GM20431 (cell line): ENCODE data around the gene TBX10.
"Not testable (repeated sequence)": the region's sequence is repeated elsewhere in the genome, so short reads cannot be mapped to it uniquely, and the experiment has no call there.

Experiments
- in situ Hi-C: fragments of 300-500 bp; cut with MseI, MboI; formaldehyde crosslinking; loops from one replicate; pipeline ENCODE4 v1.15.0; 2020; ENCODE audit warnings: low sequenced_read_pairs; ENCODE audit not compliant: unreplicated experiment

Gene TBX10

DNA sequence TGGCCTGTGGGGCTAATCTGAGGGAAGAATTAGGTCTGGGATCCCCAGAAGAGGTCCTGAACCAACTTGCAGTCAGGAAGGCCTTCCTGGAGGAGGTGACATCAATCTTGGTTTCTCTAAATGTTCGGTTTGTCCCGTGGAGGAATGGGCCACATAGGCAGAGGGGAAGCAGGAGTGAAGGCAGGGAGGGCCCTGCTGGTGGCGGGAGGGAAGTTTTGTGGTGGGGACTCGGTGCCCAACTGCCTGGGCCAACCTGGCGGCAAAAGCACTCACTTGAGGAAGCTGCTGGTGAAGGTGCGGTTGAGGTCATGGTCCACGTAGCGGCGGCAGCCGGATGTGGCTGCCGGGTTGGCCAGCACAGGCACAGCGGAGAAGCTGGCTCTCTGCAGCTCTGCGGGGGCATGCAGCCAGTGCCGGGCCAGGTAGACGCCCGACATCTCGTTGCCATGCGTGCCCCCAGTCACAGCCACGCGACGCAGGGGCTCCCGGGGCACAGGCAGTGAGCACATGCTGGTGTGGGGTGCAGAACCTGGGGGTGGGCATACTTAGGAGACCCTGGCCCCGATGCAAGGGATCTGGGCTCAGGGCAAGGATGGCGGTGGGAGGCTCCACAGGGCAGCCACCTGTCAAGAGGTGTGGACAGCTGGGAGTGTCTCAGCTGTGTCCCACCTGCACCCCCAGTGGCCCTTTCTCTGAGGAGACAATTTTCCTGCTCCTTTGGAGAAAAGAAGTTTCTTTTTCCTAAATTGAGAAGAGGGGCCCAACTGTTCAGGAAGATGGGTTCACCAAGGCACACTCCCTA, 7.2 kb upstream of the TBX10 start:
- in situ Hi-C loops = no loop called here

DNA sequence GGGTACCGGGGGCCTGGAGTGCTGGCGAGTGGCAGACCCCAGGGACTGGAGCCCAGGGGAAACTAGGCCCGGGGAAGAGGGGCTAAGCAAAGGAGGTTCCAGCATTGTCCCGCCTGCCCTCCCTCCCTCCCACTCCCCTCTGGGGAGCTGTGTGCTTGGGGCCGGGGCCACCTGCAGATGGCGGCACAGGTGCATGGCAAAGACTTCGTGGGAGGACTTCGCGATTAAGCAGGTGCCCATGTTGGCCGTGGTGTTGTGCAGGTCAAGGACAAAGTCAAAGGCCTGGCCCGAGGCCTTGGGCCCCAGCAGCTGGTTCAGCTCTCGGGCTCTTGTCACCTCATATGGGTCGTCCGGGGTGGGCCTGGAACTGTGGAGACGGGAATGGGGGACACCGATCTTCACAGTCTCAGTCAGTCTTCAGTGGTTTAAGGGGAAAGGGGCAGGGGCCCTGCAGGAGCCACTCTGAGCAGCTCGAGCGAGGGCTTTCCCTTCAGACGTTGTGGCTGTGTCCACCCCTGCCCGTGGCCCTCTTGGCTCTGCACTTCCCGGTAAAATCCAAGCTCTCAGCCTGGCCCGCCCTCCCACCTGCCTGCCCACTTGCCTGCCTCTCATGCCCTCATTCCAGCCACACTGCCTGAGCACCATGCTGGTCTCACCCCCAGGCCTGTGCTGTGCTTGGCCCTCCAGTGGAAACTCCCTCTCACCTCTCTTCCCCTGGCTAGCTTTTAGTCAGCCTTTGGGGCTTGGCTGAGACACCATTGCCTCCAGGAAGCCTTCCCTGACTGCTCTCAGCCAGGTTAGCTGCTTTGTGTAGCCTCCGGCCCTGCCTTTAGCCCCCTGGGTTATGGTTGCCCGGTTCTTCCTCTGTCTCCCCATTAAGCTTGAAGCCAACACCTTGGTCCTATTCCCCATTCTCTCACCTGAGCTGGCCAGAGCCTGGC, 6.2 kb upstream of the TBX10 start:
- in situ Hi-C loops = no loop called here

DNA sequence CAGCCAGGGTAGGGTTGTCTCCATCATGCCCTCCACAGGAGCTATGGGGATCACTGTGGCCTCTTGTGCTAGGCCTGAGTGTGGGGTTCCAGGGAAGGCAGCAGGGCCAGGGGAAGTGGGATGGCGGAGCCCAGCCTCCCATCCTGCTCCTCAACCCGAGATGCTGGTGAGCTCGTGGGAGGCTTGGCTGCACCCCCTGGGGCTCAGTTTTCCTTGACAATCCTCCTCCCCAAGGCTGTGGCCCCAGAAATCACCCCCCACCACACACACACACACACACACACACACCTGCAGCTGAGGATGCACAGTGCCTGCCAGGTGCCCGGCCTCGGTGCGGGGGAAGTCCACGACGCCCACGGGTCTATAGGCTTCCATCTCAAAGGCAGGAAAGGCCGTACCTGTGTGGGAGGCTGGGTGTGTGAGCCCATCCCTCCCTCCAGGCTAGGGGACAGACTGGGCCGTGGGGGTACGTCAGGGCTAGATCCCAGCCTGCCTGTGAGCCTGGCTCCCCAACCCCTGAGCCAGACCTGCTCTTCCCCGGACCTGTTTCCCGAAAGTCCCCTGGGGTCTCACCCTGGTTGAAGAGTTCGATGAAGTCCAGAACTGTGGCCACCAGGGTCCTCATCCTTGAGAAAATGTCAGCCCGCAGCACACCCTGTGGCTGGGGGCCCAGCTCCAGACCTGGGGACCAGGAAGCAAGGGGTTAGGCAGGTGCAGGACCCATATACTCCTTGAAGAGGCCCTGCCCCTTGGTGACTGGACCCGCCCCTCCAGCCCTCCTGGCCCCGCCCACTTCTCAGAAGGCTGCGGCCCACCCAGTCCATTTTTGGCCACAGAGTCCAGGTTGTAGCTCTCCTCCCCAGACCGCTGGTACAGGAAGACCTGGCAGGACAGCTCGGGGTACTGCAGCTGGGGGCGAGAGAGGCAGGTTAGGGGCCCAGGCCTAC, 5.2 kb upstream of the TBX10 start:
- in situ Hi-C loops = no loop called here

DNA sequence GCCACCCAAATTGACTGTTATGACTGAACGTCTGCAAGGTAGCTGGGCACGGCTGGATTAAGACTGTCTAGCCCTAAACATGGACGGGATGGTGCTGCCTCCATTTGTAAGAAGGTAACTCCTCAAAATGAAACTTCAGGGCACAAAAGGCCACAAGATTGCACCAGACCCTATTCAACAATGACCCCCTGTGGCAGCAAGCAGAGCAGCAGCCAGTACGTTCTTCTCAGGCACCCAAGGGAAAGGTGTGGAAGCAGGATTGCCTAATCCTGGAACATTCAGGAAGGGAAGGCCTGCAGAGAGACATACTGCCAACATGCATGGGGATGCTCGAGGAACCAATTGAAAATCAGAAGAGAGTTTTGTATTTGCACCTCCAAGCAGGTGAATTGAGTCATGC, 4.5 kb upstream of the TBX10 start:
- in situ Hi-C loops = no loop called here

DNA sequence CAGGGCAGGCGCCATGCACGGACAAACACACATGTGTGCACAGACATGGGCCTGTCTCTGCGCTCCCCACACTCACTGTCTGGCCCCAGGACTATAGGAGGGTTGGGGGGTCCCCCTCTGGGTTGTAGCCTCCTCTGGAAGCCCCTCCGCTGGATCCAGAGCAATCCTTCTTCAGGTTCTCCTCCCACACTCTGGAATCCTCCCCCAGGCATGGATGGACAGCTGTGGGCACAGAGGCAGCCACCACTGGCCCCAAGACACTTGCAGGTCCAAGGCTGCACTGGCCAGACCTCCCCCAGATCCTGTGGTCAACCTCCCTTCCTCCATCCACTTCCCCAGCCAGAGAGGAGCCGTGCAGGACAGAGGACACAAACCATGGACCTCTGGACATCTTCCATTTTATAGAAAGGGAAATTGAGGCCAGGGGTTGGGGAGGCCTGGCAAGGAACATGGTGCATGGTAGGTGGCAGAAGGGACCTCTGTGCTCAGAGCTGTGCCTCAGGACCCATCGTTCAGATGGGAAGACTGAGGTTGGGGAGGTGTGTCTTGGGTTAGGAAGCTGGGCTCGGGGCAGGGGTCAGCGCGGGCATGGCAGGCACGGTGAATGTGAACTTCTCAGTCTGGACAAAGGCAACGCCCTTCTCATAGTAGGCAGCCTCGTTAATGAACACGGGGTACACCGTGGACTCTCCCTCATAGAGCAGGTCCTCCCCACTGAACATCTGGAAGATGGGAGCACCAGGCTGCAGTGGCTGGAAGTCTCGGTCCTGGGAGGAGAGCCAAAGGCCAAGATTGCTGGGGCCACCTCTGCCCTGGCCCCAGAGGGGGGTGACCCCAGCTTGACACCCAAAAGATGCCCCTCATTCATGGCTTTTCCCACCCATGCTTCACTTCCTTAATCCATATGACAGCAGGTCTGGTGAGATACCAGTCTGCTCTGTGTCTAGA, 2.9 kb upstream of the TBX10 start:
- in situ Hi-C loops = no loop called here

DNA sequence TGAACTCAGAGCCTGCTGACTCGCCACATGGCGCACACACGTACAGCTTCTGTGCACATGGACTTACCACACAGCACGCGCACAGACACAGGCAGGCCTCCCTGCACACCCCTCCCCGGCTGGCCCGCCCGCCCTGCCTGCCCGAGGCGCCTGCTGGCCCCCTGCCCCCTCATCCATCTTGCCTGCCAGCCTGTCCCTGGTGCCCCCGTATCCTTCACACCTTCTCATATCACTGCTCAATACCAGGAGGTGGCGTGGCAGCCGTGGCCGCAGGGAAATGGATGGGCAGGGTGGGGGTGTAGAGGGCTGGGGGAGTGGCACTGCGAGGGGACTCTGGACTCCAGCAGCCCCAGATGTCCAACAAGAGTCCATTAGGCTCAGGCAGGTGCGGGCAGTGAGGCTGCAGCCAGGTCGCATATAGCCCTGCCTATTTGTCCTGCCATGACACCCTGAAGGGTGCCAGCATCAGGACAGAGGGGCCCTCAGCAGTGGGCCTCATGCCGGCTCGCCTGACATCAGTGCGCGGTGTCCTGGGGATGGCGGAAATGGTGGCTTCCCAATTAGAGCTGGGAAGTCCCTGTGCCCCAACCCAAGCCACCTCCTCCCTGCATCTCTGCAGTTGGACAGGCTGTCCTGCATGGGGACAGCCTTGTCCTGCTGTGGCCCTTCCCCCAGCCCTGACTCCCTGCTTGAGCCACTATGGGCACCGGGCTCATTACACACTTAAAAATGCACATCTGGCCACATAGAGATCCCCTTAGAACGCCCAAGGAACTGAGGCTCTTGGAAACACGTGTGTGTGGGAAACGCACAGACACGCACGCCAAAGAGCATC, 2.0 kb upstream of the TBX10 start:
- in situ Hi-C loops = no loop called here

DNA sequence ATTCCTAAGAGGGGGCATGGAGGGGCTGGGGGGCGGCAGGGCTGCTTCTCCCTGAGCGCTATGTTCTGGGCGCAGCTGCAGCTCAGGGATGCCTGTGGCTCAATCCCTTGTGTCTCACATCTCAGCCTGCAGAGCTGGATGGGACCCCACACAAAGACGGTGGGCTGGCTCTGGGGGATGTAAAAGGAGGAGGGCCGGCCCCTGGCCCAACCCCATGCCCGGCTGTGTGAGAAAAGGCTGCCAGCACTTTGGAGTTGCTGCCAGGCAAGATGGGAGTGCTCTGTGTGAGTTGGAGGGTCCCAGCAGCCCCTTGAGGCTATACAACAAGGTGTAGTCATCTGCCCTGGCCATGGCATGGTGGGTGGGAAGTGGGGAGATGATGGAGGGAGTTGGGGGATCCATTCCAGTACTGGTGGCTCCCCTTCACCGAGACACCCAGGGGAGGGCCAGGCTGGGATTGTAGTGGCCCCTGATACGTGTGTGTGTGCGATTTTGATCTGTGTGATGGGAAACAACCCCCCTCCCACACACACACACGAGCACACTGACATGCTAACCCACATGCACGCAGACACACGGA, 1.3 kb upstream of the TBX10 start:
- in situ Hi-C loops = no loop called here

DNA sequence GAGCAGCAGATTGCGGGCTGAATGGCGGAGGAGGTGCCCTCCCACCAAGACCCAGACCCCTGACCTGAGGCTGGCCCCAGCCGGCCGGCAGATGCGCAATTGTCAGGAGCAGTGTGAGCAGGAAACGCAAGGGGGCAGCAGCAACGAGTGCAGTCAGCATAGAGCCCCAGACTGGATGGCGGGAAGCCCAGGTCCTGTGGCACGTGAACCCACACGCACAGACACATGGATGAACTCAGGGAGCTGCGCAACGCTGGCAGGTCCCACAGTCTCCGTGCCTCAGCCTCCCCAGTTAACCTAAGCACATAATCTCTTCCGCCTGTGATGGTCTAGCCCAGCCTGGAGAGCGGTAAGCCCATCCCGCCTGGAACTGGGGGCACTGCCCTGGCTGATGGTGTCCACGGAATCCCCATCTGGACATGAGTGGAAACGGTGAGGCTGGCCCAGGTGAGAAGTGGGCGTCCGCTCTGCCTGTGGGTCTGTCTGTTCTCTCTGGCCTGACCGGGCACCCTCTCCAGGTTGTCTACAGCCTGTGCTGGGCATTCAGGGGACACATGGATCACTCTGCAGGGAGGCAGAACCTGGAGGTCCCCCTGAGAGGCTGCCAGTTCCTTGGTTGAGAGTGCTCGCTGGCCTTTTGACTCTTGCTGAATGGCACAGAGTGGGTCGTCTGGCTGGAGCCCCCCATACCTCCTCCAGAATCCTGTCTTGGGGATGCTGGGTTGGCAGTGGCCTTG, 626 bp upstream of the TBX10 start:
- in situ Hi-C loops = no loop called here

DNA sequence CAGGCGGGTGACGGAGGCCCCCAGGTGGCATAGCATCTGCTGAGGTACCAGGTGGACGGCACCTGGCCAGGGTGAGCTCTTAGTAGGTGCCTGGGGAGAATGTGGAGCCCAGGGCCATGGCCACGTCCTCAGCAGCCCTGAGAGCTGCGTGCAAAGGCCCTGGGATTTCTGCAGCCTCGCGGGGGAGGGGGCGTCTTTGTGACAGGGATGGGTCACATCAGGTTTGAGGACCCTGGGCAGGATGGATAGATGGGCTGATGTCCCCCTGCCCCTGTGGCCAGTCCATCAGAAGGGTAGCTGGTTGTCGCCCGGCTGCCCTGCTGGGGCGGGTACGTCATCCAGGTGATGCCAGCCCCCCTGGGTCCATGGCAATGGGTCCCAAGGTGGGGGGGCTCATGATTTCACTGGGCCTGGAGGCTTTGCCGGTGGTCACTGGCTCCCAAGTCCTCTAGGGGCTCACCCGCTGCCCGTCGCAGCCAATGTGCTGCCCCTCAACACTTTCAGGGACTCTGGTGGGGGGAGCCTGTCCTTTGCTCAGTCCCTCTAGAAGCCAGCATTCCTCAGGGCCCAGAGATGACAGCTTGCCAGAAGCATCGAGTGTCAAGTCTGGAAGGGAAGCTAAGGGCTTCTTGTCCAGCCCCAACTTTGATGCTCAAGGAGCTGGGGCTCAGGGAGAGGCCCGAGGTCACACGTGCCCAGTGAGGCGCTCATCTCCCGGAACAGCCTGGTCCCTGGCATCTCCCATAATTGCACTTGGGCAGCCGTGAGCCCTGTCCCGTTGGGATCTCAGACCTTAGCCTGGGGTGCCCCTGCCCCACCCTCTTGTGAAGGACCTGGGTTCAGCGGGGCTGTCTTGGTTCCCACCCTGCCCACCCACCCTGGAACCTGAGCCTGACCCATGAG, 777 bp downstream of the TBX10 start:
- in situ Hi-C loops = no loop called here

DNA sequence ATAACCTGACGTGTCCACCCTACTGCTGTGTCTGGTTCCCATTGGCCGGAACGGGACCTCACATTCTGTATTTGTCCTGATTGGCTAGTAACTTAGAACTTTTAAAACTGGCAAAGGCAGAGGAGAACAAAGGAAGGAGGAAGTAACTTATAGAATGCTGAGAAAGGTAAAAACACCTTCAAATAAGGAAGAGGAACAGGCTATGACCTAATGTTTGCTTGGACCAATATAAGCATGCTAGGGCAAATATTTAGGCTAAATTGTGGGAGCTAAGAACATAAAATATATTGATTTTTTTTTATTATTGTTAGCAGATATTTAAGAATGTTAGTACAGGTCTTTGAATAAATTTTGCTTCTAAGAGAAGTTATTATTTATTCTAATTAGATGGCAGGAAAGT, 2.1 kb downstream of the TBX10 start:
- in situ Hi-C loops = not testable (repeated sequence)

DNA sequence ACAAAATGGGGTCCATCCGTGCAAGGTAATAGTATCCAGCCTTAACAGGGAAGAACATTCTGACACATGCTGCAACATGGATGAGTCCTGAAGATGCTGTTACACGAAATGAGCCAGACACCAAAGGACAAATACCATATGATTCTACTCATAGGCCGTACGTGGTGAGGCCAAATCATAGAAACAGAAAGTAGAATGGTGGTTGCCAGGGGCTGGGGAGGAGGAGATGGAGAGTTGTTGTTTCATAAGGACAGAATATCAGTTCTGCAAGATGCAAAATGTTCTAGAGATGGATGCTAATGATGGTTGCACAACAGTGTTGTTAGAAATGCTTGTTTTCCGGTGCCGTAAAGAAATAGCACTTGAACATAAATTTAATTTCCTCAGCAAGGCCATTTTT, 2.6 kb downstream of the TBX10 start:
- in situ Hi-C loops = no loop called here

DNA sequence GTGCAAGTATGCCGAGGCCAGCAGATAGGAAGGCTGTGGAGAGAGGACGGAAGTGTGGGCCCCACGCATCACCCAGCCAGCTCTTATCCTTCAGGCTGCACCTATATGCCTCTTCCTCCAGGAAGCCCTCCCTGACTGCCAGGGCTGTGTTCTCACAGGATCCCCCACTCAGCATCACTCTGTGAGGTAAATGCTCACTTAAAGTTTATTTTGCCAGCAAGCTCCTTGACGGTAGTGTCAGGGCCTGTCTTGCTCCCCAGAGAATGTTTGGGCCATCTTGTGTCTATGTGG, 4.4 kb downstream of the TBX10 start:
- in situ Hi-C loops = no loop called here

DNA sequence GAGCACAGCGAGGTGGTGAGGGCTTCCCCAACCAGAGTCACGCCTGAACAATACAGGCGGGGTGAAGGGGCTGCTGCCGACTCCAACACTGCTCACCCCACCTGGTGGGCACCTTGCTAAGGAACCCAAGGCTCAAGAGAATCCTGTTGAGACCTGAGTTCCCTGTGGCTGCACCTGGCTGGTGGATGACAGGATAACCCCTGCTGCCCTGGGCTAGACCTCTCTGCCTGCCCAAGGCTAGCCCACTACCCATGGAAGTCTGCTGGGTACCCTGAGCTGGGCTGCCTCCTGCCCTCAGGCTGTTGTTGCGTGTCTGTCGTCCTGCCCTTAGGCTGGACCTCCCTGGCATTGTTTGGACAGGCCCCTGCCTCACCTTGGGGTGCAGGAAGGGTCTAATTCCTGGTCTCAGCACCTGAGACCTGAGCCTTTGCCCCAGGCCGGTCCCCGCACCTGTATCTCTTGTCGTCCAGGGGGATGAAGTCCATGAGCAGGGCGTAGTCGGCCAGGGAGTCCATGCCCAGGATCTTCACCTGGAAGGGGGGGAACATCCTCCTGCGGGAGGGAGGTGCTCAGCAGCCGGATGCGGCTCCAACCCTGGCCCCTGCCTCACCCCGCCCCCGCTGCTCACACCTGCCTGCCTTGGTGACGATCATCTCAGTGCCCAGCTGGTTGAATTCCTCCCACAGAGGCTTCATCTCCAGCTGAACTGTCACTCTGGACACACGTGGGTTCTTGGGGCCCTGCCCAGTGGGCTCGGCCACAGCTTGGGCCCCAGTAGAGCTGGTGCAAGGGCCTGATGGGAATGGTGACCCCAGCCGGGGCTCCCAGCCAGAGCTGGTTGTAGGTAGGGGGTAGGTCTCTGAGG, 5.0 kb downstream of the TBX10 start:
- in situ Hi-C loops = no loop called here

DNA sequence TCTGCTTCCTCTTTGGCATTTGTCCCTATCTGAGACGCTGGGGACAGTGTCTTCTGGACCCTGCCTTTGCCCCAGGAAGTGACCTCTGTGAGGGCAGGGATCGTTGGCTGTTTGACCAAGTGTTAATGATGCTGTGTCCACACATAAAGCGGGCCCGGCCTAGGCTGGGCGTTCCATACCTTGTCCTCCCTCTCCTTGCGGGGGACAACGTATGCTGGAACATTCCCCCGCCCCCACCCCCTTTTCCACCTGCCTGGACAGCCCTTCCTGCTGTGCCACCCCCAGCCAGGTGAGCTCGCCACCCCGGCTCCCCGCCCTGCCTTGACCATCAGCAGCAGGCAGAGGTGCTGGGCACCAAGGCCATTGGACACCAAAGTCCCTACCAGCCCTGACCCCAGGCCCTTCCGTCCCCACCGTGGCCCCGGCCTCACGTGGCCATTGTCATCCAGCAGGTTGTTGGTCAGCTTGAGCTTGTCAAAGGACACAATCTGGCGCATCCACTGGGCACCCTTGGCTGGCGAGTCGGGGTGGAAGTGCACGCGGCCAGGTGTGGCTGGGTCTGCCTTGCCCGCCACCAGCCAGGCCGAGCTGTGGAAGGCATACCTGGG, 5.7 kb downstream of the TBX10 start:
- in situ Hi-C loops = no loop called here
